H1 (cell line): Measurements from ENCODE around the gene TP73. TPM values are rescaled to one million over a fixed set of nuclear protein-coding genes. Genes with fewer than 3 reads are reported as not detected.

Experiments used
- KDM1A ChIP-seq: fragments of 200-600, 300-600 bp; sonication (generic); IDR thresholded peaks from 2 replicates; pipeline ENCODE4 v1.7.1; 2016; ENCODE audit warnings: mild to moderate bottlenecking, low read length, borderline replicate concordance
- RNF2 ChIP-seq: fragments of 200-900, 300-1000 bp; sonication (generic); IDR thresholded peaks from 2 replicates; pipeline ENCODE4 v1.7.1; 2016; ENCODE audit warnings: borderline replicate concordance, low read depth, mild to moderate bottlenecking, antibody characterized with exemption, low read length; ENCODE audit not compliant: poor library complexity, severe bottlenecking; ENCODE audit errors: missing control alignments
- polyA plus RNA-seq, 7 experiments: library from polyadenylated mRNA; depleted of rRNA in 3 of 7; stranded (reverse) in 5 of 7; unstranded in 2 of 7; fragments of >200 nt in 5 of 7; fragments of 200-250 nt in 2 of 7; gene quantifications; 1 replicate in 5 of 7; 2 replicates in 1 of 7; 4 replicates in 1 of 7; pipeline versions ENCODE4 v1.2.1 to v1.2.3, GENCODE V29; 2011 to 2013; ENCODE audit warnings: missing spikeins in 2 of 7, mixed read lengths in 2 of 7
- total RNA-seq: library from RNA; stranded (reverse); fragmentation: NEBNext Ultra II Directional; extraction: Animal tissue kit (Norgen Biotek cat#: 25700); gene quantifications from 2 replicates; pipeline ENCODE4 v1.2.1, GENCODE V29; 2021

TP73 gene
- total and polyA plus RNA-seq, 2 of the 8 experiments (the other 6 are each of a cell fraction or from before 2014, with no cell fraction given), result 2.6 to 3.1 TPM

DNA sequence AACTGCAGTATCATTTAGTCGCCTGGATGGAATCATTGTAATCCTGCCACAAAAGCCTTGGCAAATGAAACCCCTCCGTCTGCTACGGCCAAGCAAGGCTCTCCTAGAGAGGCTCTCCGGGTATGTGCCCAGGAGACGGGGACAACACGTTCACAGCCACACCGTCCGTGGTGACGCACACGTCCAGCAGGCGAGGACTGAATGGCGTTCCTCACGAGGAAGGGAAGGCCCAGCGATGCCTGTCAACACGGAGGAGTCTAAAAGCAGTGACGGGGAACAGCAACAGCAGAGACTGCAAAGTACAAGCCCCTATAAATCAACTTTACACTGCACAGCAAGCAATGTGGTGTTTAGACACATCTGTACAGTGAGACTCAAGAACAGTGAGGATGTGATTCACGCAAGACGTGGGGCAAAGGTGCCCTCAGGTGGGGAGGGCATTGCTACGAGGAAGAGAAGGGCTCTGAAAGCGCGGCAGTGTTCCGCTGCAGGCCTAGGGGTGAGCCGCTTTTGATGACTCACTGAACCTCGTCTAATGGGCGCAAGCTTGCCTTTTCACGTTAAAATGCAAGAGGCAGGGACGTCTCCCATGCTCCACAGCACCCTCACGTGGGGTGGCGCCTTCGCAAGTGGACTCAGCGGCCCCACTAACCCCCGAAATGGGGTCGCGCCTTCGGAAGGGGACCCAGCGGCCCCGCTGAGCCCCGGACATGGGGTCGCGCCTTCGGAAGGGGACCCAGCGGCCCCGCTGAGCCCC is 9.2 kb upstream of the TP73 start (continued):
- TF ChIP-seq RNF2, result no peak
- TF ChIP-seq KDM1A, result no peak
